GM19351 (cell line): ENCODE measurements around the gene ZNF415.
"Not testable (repeated sequence)": the region's sequence is repeated elsewhere in the genome, so short reads cannot be mapped to it uniquely, and the experiment has no call there.

ENCODE experiments used
- ATAC-seq: cut with Tn5 transposase; IDR thresholded peaks from one replicate; pipeline ENCODE4 v1.9.1; 2021; ENCODE audit warnings: mild to moderate bottlenecking, moderate library complexity; ENCODE audit not compliant: unreplicated experiment

ZNF415 gene

DNA sequence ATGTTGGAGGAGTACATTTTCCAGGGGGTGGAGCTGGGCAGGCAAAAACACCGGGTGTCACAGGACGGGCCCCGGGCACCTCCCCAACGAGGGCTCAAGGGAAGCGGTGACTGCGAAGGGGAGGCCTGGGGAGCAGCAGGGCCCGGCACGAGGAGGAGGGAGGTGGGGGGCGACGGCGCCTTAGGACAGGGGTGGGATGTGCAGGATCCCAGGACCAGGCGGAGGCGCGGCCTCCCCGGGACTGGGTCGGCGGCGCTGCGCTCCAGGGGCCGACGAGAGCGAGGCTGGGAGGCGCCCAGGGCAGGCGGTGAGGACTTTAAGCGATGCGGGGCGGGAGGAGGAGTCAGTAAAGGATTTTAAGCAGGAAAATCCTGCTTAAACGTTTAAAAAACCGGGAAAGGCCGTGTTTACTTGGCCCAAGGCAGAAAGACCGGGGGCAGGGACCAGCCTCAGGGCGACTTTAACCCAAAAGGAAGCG lies 29.9 kb downstream of the ZNF415 start:
- ATAC-seq = no peak

DNA sequence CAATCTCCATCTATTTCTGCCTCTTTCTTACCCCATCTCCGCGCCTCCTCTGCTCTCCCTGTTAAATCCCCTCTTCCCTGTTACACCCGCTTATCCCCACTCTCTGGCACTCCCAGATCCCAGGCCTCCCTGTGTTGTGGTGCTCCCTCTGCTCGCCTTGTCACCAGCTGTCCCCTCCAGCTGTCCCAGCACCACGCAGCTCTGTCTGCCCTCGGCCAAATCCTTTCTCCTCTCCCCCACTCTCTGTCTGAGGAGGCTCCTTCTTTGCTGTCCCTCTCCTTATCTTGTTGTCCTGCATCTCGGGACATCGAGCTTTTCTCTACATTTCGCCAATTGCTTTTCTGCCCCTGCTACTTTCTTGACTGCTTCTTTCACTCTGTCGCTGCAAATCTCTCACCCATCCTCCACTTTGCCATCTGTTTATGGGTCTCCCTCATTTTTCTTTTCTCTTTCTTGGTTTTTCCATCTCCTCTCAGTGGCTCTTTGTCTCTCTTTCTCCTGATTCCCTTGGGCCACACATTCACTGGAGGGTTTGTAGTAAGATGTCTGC lies 30.4 kb downstream of the ZNF415 start:
- ATAC-seq = no peak

DNA sequence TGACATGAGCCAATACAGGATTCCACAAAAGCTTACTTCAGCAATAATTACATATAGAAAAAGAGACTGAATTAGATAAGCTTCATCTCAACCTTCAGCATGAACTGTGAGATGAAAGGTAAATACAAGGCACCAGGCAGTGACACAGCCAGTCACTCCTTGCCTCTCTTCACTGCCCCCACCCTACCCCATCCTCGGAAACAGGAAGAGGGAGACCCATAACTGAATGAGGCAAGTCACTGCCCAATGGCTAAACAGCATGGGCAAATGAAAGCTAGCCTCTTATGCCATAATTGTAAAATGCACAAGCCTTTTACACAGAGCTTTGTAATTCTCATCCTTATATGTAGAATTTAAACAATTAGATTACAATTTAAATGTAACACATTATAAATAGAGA lies 31.2 kb downstream of the ZNF415 start:
- ATAC-seq = no peak

DNA sequence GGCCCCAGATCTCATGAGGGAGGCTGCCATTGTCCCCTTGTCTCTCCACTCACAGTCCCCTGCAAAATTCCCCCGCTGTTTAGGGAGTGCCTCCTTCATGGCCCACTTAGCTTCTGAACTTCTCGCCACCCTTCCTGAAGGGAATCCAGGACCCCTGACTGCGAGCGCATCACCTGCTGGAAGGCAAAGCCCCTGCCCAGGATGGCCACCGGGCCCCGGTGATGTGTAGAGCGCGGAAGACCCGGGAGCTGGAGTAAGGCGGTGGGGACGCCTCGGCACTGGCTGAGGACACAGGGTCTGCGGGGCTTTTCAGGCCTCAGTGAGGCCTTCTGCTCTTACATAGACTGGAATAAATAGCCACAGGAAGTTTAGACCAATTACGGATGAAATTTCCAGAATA lies 34.1 kb downstream of the ZNF415 start:
- not testable (repeated sequence) for ATAC-seq

DNA sequence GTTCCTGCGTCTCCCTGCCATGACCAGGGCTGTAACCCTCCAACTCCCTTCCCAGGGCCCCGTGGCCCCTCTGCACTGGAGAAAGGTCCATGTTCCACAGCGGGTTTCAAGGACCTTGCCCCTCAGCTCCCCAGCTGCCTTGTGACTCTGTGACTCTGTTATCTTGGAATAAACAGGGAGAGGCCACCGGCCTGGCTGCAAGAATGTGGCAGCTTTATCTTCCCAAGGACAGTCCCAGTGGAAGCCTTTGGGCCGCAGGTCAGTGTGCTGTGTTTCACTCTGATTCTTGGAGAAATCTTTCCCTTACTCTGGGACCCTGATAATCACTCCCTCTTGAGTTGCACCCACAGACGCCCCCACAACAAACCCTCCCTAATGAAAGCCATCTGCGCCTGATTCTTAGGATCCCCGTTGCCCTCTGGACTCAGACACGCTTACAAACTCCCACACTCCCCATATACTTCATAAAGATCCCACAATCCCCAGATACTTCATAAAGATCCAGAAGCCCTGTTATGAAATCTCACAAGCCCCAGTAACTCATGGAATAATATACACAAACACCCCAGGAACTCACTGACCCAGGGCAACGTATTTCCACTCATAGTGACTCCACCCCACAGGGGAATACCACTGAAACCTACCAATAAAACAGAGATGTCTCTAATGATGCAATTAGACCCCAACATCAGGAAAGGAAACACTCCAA lies 35.6 kb downstream of the ZNF415 start:
- ATAC-seq = not testable (repeated sequence)

DNA sequence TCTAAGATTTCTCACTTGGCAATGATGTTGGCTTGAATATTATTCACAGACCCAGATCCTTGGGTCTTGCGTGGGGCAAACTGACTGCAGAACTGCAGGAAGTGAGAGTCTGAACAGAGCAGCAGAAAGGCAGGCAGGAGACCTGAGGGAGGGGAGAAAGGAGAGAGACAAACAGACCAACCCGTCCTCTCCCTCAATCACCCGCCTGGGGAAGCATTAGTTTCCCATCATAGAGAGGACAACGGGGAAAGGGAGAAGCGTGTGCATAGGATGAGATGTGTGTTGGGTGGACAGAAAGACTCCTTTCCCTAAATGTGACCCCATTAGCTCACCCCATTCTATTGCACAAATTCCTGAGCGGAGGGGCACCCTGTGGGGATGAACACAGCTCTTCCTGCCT lies 36.1 kb downstream of the ZNF415 start:
- not testable (repeated sequence) for ATAC-seq

DNA sequence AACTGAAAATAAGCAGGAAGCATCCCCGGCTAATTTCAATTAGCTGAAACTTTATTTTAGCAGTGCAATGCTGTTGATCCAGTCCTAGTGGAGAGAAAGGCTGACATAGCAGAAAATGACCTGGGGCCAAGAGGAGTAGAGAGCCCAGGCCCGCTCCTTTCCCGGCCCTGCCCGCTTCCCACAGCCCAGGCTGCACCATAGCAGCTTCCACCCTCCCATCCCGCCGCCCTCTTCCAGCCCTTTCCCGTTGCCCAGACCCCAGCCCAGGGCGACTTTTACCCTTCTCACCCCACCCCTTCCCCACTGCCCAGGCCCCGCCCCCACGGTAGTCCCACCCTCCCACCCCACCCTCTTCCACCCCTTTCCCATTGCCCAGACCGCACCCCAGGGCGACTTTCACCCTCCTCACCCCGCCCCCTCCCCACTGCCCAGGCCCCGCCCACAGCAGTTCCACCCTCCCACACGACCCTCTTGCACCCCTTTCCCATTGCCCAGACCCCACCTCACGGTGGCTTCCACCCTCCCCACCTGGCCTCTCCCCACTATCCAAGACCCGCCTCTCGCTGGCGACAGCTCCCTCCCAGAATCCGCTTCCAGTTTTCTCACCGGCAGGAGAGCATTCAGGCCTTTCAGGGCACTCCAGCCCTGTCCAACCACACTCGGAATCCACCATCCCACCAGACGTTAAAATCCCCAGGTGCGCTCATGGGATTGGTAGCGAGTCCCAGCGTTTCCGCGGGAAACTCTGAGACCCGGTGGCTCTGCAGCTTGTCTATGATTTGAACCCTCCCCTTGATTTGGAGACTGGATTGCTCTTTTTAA lies 37.7 kb downstream of the ZNF415 start:
- ATAC-seq = no peak

DNA sequence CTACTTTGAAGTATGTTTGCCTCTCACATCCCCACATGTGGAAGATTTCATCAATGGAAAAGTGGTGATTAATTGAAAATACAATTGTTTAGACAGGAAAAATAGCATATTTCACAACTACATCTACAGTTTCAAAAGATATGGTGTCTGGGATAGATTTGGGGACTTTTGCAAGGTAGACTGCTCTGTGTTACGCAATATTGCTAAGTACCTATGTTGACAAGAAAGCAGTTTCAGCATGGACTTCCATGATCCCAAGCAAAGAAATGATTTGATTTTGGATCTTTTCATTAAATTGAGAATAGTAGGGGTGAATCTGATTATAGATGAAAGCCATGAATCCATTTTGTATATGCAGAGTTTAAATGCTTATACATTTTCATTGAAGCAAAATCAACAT lies 40.0 kb downstream of the ZNF415 start:
- no peak for ATAC-seq

DNA sequence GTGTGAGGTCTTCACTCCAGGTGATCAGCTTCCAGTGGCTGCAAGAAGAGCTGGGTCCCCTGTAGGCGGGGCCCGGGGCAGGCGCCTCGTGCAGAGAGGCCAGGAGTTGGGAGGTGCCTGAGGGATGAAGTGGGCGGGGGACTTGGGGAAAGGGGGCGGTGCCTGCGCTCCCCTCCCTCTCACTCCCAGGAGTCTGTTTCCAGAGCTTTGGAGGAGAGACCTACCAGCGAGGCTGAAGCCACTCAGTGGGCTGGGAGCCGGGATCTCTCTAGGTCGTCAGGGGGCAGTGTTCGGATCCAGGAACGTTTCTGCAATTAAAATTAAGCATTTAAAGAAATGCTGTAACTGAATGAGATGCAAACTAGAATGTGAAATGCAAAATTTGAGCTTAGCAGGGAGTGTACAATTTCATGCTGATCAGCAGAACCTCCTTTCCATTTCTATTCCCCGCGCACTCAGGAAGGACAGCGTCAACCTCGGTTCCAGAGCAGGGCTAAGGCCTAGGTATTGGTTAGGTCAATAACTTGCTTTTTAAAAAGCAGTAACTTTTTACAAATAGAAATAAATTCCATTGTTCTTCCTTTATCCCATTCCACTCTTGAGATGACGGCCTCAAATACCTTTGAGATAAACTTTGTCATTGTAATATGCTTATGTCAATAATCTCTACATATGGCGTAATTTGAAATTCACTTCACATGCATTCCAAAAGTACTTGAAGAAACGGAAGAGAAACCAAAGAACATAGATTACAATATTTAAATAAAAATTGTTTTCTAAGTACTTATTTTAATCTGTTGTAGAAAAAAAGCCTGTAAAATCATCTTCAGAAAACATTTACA lies 41.1 kb downstream of the ZNF415 start:
- no peak for ATAC-seq

DNA sequence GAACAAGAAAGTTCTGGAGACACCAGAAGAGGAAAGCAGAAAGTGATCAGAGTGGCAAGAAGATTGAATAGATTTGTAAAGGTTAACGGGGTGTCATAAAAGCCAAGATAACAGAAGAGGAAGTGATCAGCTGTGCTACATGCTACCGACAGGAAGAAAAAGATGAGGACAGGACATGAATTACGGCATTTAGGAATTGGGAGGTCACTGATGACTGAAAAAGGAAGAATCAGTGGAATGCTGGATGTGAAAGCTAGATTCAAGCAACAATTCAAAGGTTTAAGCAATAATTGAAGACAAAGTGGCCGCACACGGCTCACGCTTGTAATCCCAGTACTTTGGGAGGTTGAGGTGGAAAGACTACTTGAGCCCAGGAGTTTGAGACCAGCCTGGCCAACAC lies 44.6 kb downstream of the ZNF415 start:
- ATAC-seq = no peak

DNA sequence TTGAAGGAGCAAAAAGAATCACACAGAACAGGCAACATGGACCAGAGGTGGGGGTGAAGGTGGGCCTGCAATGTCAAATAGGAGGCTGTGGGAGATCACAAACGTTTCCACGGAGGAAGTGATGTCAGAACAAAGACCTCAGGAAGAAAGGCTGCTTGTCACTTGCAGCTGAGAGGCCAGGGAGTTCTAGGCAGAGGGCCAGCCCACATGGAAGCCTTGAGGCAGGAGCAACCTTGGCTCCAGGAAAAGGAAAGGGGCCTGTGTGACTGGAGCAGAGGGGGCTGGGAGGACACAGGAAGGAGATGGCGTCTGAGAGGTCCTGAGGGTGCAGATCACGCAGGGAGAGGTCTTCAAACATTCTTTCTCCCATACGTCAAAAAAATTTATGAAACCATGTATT lies 45.8 kb downstream of the ZNF415 start:
- ATAC-seq = no peak

DNA sequence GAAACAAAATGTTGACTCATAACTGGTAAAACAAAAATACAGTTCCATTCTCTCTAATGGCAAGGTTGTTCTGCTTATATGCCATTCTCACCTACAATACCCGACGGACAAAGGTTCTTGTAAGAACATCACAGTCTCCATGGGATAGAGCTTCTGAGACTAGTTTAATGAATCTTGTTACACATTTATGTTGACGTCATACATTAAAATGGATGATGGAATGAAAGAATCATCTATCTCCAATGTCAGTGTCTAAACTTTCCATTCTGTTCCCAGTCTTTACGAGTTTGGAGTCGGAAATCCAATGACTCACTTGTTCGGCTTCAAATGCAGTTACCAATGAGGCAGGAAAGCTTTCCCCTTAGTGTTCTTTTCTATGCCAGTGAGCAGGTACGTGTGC lies 47.2 kb downstream of the ZNF415 start:
- no peak for ATAC-seq

DNA sequence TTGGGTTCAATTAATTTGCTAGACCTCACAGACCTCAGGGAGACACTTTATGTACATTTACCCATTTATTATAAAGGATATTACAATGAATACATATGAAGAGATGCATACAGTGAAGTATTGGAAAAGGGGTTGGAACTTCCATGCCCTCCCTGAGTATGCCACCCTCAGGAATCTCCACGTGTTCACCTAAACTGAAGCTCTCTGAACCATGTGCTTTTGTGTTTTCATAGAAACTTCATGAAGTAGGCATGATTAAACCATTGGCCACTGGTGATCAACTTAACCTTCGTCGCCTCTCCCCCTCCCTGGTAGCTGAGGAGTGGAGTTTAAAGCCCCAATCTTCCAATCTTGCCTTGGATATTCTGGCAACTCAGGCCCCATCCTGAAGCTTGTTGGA lies 49.8 kb downstream of the ZNF415 start:
- no peak for ATAC-seq

DNA sequence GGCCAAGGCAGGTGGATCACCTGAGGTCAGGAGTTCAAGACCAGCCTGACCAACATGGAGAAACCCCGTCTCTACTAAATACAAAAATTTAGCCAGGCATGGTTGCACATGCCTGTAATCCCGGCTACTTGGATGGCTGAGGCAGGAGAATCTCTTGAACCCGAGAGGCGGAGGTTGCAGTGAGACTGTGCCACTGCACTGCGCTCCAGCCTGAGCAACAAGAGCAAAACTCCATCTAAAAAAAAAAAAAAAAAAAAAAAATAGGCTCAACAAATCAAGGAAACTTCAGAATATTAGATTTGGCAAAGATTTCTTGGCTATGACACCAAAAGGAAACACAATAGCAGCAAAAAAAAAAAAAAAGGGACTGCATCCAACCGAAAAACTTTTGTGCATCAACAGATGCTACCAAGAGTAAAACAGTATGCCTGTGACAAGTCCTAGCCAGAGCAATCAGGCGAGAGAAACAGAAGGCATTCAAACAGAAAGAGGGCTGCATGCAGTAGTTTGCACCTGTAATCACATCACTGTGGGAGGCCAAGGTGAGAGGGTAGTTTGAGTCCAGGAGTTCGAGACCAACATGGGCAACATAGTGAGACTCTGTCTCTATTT lies 53.3 kb downstream of the ZNF415 start:
- no peak for ATAC-seq

DNA sequence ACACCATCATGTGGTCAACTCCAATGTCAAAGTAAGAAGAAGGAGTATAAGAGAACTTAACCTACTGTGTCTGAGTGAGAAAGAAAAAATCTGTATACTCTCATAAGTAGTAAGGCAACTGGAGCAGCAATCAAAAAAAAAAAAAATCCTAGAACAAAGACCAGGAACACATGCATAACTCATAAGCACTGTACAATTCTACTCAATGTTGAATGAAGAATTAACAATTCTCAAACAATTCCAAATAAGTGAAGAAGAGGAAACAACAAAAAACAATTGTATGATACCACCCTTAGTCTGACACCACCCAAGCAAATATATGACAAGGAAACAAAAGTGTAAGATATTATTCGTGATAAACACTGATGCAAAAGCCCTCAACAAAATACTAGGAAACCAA lies 54.0 kb downstream of the ZNF415 start:
- ATAC-seq = no peak

DNA sequence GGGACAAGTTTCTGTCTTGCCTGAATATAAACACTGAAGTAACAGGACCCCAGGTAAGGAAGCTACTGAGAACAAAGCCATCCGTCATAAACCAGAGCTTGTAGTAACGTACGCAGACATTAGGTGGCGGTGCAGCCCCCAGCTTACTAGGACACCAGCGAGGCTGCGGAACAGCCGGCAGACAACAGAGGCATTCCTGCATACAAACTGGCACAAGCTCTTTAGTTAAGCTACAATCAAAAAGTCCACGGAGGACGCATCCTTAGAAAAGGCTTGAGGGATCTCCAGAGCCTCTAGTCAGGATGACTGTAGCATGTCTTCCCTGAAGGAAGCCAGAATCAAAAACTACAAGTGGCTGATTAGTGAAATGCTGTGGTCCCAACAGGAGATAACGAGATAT lies 55.7 kb downstream of the ZNF415 start:
- ATAC-seq = no peak

DNA sequence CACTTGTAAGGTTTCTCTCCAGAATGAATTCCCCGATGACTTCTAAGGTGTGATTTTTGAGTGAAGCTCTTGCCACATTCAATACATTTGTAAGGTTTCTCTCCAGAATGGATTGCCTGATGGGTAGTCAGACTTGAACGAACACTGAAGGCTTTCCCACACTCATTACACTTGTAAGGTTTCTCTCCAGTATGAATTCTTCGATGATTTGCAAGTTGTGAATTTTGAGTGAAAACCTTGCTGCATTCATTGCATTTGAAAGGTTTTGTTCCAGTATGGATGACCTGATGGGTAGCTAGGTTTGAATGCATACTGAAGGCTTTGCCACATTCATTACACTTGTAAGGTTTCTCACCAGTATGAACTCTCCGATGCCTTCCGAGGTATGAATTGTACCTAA lies 63.9 kb downstream of the ZNF415 start:
- no peak for ATAC-seq

DNA sequence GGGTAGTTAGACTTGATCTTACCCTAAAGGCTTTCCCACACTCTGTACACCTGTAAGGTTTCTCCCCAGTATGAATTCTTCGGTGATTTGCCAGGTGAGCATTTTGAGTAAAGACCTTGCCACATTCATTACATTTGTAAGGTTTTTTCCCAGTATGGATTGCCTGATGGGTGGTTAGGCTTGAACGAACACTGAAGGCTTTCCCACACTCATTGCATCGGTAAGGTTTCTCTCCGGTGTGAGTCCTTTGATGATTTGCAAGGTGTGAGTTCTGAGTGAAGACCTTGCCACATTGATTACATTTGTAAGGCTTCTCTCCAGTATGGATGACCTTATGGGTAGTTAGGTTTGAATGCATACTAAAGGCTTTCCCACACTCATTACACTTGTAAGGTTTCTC lies 64.5 kb downstream of the ZNF415 start:
- ATAC-seq = no peak

DNA sequence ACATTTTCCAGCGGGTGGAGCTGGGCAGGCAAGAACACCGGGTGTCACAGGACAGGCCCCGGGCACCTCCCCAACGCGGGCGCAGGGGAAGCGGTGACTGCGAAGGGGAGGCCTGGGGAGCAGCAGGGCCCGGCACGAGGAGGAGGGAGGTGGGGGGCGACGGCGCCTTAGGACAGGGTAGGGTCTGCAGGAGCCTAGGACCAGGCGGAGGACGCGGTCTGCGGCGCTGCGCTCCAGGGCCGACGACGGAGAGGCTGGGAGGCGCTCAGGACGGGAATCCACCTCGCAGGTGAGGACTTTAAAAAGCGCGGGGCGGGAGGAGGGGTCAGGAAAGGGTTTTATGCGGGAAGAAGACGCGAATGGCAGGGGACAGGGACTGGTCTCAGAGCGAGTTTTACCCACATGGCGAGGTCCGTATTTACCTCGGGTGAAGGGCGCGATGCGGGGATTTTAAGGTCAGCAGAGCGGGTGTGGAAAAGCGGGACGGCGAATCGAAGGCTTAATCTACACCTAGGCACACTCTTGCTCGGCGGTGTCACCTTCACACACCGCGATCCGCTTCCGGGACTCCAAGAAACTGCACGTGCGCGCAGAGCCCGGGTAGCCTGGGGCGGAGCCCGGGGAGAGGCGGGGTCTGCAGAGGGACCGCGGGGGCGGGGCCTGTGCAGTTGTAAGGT lies 74.7 kb downstream of the ZNF415 start:
- no peak for ATAC-seq
